GM12873 (cell line): ENCODE results near the gene TPPP.

Experiments
- CTCF ChIP-seq: IDR thresholded peaks from 2 replicates; pipeline ENCODE4 v1.5.1; 2012; ENCODE audit warnings: low read depth, mild to moderate bottlenecking, moderate library complexity, low read length, control low read depth; ENCODE audit not compliant: insufficient read depth; ENCODE audit errors: missing control alignments

The TPPP gene

DNA sequence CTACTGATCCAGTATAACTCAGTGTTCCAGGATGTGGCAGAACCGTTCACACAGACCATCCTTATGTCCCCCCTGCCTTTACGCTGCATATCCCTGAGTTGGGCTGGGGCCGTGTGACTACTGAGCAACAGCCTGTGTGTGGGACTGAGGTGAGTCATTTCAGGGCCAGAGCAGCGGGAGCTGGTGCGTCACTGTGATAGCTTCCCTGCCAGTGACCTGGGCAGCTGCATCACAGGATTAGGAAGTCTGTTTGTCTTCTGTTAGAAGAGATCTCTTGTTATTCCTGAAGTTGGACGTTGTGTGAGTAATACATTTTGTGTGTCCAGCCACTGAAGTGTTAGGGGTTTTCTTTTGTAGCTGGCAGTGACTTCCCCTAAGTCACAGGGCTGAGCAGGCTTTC is 35.6 kb downstream of the TPPP start:
- TF ChIP-seq CTCF: no peak

DNA sequence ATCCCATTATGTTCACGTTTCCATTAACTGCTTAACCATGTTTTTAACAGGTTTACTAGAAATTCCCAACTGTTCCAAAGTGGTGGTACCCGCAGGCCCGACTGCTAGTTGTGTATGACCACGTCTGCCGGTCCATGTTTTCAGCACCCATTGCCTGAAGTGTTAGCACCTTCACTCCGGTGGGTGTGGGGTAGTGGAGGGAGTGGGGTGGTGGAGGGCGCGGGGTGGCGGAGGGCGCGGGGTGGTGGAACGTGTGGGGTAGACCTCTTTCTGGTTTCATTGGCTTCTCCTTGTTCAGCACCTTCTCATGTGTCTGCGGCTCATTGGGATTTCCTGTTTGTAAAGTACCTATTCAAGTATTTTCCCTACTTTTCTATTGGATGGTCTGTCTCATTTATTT is 37.7 kb downstream of the TPPP start:
- no peak for TF ChIP-seq CTCF

DNA sequence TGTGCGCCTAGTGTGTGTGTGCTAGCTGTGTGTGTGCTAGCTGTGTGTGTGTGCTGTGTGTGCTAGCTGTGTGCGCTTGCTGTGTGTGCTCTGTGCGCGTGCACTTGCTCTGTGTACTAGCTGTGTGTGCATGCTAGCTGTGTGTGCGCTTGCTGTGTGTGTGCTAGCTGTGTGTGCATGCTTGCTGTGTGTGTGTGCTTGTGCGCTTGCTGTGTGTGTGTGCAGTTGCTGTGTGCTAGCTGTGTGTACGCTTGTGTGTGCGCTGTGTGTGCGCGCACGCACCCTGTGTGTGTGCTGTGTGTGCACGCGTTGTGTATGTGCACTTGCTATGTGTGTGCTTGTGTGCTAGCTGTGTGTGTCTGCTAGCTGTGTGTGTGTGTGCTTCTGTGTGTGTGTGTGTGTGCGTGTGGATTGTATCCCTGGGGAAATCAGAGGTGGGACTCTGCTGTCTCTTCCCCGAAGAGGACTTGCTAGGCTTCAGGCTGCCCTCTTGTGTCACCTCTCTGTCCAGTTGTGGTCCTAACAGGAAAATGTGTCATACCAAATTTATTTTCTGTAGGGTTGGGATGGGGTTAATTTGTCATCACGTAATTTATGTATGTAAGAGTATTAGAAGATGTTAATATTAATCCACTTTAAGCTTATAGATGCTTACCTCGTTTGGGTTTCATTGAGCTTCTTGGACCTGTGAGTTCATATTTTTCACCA is 38.9 kb downstream of the TPPP start:
- no peak for TF ChIP-seq CTCF

DNA sequence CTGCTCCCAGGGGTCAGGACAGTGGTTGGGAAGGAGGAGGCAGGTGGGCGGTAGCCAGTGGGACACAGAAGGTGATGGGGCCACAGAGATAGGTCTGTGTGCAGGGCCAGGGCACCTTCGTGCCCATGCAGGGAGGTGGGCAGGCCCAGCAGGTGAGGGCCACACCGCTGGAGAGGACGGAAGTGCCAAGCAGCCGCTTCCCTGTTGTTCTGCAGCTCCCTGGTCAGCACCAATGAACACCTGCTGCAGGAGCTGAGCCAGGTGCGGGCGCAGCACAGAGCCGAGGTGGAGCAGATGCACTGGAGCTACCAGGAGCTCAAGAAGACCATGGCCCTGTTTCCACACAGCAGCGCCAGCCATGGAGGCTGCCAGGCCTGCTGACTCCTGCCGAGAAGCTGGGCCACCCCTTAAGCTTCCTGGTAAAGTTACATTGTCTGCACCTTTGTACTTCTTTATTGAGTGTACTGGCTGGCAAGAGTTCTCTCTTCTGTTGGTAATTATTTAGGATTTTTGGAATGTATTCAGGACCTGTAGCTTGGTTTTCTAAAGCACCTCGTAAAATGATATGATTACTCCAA is 40.3 kb downstream of the TPPP start:
- no peak for TF ChIP-seq CTCF

DNA sequence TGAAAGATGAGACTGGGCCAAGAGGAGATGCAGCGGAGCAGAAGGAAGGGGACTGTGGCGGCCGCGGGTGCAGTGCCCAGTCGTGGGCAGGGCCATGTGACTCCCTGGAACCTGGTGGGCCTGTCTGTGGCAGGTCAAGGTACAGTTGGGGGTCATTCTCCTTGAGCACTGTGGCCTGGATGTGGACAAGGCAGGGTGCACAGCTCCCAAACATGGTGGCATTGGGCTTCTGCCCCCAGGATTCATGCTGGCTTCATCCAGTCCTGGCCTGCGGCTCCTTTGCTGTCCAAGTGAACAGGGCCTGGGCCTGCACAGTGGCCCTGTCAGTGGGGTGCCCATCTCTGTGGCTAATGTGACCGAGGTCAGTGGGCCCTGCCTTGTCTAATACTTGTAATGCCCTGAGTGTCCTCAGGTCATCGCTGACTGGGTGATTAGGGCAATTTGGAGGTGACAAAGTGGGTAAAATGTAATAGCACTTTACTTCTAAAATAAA is 41.1 kb downstream of the TPPP start:
- TF ChIP-seq CTCF: no peak

DNA sequence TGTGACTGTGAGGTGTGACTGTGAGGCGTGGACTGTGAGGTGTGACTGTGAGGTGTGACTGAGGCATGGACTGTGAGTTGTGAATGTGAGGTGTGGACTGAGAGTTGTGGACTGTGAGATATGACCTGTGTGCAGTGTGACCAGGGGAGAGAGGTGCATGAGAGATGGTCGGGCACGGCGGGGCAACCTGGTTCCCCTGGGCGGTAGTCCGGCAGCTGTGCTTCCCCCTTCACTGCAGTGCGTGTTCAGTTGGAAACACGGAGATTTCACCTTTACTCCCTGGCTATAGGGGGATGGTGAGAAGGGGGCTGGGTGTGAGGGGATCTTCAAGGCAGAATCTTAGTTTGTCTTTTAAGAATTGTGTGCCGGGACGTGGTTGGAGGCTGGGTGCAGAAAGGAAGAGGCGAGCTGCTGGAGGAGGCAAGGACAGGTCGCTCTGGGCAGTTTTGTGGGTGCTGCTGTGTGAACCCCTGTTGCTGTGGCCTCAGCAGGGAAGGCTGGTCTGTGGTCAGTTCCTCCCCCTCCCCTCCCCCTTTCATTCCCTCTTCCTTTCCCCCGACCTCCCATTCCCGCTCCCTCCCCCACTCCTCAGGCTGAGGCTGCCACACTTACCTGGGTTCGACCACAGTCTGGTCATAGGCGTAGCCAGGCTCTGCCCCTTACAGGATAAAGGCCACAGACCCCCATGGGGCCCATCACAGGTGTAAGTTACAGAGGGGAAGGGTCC is 41.7 kb downstream of the TPPP start:
- no peak for TF ChIP-seq CTCF

GRCh38 chr5:647727-648126 is 45.4 kb downstream of the TPPP start:
- TF ChIP-seq CTCF: no peak
